Measurements from ENCODE around the gene KRT40. TPM values are rescaled to one million over a fixed set of nuclear protein-coding genes. Genes with fewer than 3 reads are reported as not detected.

The KRT40 gene
- total and polyA plus RNA-seq, 9 of the 15 experiments (the other 6 are each of a cell fraction or from before 2014, with no cell fraction given) = not detected

Small RNAs within 50 kb of the gene (small RNA-seq; reads per million reads assigned to genes)
- gene KRTAP3-4P = not detected

Other genes starting within 250 kb of the KRT40 start
Only the 7 nearest of the 35 such genes appear.
- gene KRT23, start 46.7 kb downstream of the KRT40 start, total RNA-seq (2014; rRNA removed) = not detected in 2 replicates
- not detected in 2 replicates for gene KRT23, start 46.7 kb downstream of the KRT40 start, total RNA-seq (2014; rRNA removed; fragmentation: Illumina TruSeq; extraction: Trizol)
- gene KRT23, start 46.7 kb downstream of the KRT40 start, total RNA-seq (2015; rRNA removed; fragmentation: Illumina TruSeq; extraction: Trizol) = not detected in 2 replicates
- gene KRT23, start 46.7 kb downstream of the KRT40 start, total RNA-seq (2021) = not detected in 2 replicates
- gene KRT23, start 46.7 kb downstream of the KRT40 start, polyA plus RNA-seq (2011; rRNA removed) = not detected in 2 replicates
- not detected in 2 replicates for gene KRT23, start 46.7 kb downstream of the KRT40 start, polyA plus RNA-seq (2014; fragmentation: Illumina TruSeq; extraction: Trizol)
- gene KRT23, start 46.7 kb downstream of the KRT40 start, polyA plus RNA-seq (2014; fragmentation: Nextera tagmentation; extraction: Ambion mirVana) = not detected
- gene KRT23, start 46.7 kb downstream of the KRT40 start, polyA plus RNA-seq (2014; rRNA removed) = not detected in 2 replicates
- not detected in 2 replicates for gene KRT39, start 17.4 kb downstream of the KRT40 start, total RNA-seq (2014; rRNA removed)
- gene KRT39, start 17.4 kb downstream of the KRT40 start, total RNA-seq (2014; rRNA removed; fragmentation: Illumina TruSeq; extraction: Trizol) = not detected in 2 replicates
- gene KRT39, start 17.4 kb downstream of the KRT40 start, total RNA-seq (2015; rRNA removed; fragmentation: Illumina TruSeq; extraction: Trizol) = not detected in 2 replicates
- gene KRT39, start 17.4 kb downstream of the KRT40 start, total RNA-seq (2021) = not detected in 2 replicates
- not detected in 2 replicates for gene KRT39, start 17.4 kb downstream of the KRT40 start, polyA plus RNA-seq (2011; rRNA removed)
- gene KRT39, start 17.4 kb downstream of the KRT40 start, polyA plus RNA-seq (2014; fragmentation: Illumina TruSeq; extraction: Trizol) = not detected in 2 replicates
- gene KRT39, start 17.4 kb downstream of the KRT40 start, polyA plus RNA-seq (2014; fragmentation: Nextera tagmentation; extraction: Ambion mirVana) = not detected
- gene KRT39, start 17.4 kb downstream of the KRT40 start, polyA plus RNA-seq (2014; rRNA removed) = not detected in 2 replicates
- not detected in 2 replicates for gene KRTAP3-3, start 9.8 kb upstream of the KRT40 start, total RNA-seq (2014; rRNA removed)
- gene KRTAP3-3, start 9.8 kb upstream of the KRT40 start, total RNA-seq (2014; rRNA removed; fragmentation: Illumina TruSeq; extraction: Trizol) = not detected in 2 replicates
- gene KRTAP3-3, start 9.8 kb upstream of the KRT40 start, total RNA-seq (2015; rRNA removed; fragmentation: Illumina TruSeq; extraction: Trizol) = not detected in 2 replicates
- gene KRTAP3-3, start 9.8 kb upstream of the KRT40 start, total RNA-seq (2021) = not detected in 2 replicates
- not detected in 2 replicates for gene KRTAP3-3, start 9.8 kb upstream of the KRT40 start, polyA plus RNA-seq (2011; rRNA removed)
- gene KRTAP3-3, start 9.8 kb upstream of the KRT40 start, polyA plus RNA-seq (2014; fragmentation: Illumina TruSeq; extraction: Trizol) = not detected in 2 replicates
- not detected for gene KRTAP3-3, start 9.8 kb upstream of the KRT40 start, polyA plus RNA-seq (2014; fragmentation: Nextera tagmentation; extraction: Ambion mirVana)
- not detected in 2 replicates for gene KRTAP3-3, start 9.8 kb upstream of the KRT40 start, polyA plus RNA-seq (2014; rRNA removed)
- not detected in 2 replicates for gene KRTAP3-2, start 15.6 kb upstream of the KRT40 start, total RNA-seq (2014; rRNA removed)
- gene KRTAP3-2, start 15.6 kb upstream of the KRT40 start, total RNA-seq (2014; rRNA removed; fragmentation: Illumina TruSeq; extraction: Trizol) = not detected in 2 replicates
- not detected in 2 replicates for gene KRTAP3-2, start 15.6 kb upstream of the KRT40 start, total RNA-seq (2015; rRNA removed; fragmentation: Illumina TruSeq; extraction: Trizol)
- not detected in 2 replicates for gene KRTAP3-2, start 15.6 kb upstream of the KRT40 start, total RNA-seq (2021)
- gene KRTAP3-2, start 15.6 kb upstream of the KRT40 start, polyA plus RNA-seq (2011; rRNA removed) = not detected in 2 replicates
- not detected in 2 replicates for gene KRTAP3-2, start 15.6 kb upstream of the KRT40 start, polyA plus RNA-seq (2014; fragmentation: Illumina TruSeq; extraction: Trizol)
- gene KRTAP3-2, start 15.6 kb upstream of the KRT40 start, polyA plus RNA-seq (2014; fragmentation: Nextera tagmentation; extraction: Ambion mirVana) = not detected
- gene KRTAP3-2, start 15.6 kb upstream of the KRT40 start, polyA plus RNA-seq (2014; rRNA removed) = not detected in 2 replicates
- not detected in 2 replicates for gene KRTAP3-1, start 24.8 kb upstream of the KRT40 start, total RNA-seq (2014; rRNA removed)
- gene KRTAP3-1, start 24.8 kb upstream of the KRT40 start, total RNA-seq (2014; rRNA removed; fragmentation: Illumina TruSeq; extraction: Trizol) = not detected in 2 replicates
- not detected in 2 replicates for gene KRTAP3-1, start 24.8 kb upstream of the KRT40 start, total RNA-seq (2015; rRNA removed; fragmentation: Illumina TruSeq; extraction: Trizol)
- not detected in 2 replicates for gene KRTAP3-1, start 24.8 kb upstream of the KRT40 start, total RNA-seq (2021)
- gene KRTAP3-1, start 24.8 kb upstream of the KRT40 start, polyA plus RNA-seq (2011; rRNA removed) = not detected in 2 replicates
- not detected in 2 replicates for gene KRTAP3-1, start 24.8 kb upstream of the KRT40 start, polyA plus RNA-seq (2014; fragmentation: Illumina TruSeq; extraction: Trizol)
- gene KRTAP3-1, start 24.8 kb upstream of the KRT40 start, polyA plus RNA-seq (2014; fragmentation: Nextera tagmentation; extraction: Ambion mirVana) = not detected
- not detected in 2 replicates for gene KRTAP3-1, start 24.8 kb upstream of the KRT40 start, polyA plus RNA-seq (2014; rRNA removed)
- gene KRTAP1-5, start 42.9 kb upstream of the KRT40 start, total RNA-seq (2014; rRNA removed) = not detected in 2 replicates
- not detected in 2 replicates for gene KRTAP1-5, start 42.9 kb upstream of the KRT40 start, total RNA-seq (2014; rRNA removed; fragmentation: Illumina TruSeq; extraction: Trizol)
- not detected in 2 replicates for gene KRTAP1-5, start 42.9 kb upstream of the KRT40 start, total RNA-seq (2015; rRNA removed; fragmentation: Illumina TruSeq; extraction: Trizol)
- not detected in 2 replicates for gene KRTAP1-5, start 42.9 kb upstream of the KRT40 start, total RNA-seq (2021)
- not detected in 2 replicates for gene KRTAP1-5, start 42.9 kb upstream of the KRT40 start, polyA plus RNA-seq (2011; rRNA removed)
- not detected in 2 replicates for gene KRTAP1-5, start 42.9 kb upstream of the KRT40 start, polyA plus RNA-seq (2014; fragmentation: Illumina TruSeq; extraction: Trizol)
- not detected for gene KRTAP1-5, start 42.9 kb upstream of the KRT40 start, polyA plus RNA-seq (2014; fragmentation: Nextera tagmentation; extraction: Ambion mirVana)
- gene KRTAP1-5, start 42.9 kb upstream of the KRT40 start, polyA plus RNA-seq (2014; rRNA removed) = not detected in 2 replicates
- gene KRTAP1-4, start 45.9 kb upstream of the KRT40 start, total RNA-seq (2014; rRNA removed) = not detected in 2 replicates
- gene KRTAP1-4, start 45.9 kb upstream of the KRT40 start, total RNA-seq (2014; rRNA removed; fragmentation: Illumina TruSeq; extraction: Trizol) = not detected in 2 replicates
- gene KRTAP1-4, start 45.9 kb upstream of the KRT40 start, total RNA-seq (2015; rRNA removed; fragmentation: Illumina TruSeq; extraction: Trizol) = not detected in 2 replicates
- not detected in 2 replicates for gene KRTAP1-4, start 45.9 kb upstream of the KRT40 start, total RNA-seq (2021)
- not detected in 2 replicates for gene KRTAP1-4, start 45.9 kb upstream of the KRT40 start, polyA plus RNA-seq (2011; rRNA removed)
- gene KRTAP1-4, start 45.9 kb upstream of the KRT40 start, polyA plus RNA-seq (2014; fragmentation: Illumina TruSeq; extraction: Trizol) = not detected in 2 replicates
- gene KRTAP1-4, start 45.9 kb upstream of the KRT40 start, polyA plus RNA-seq (2014; fragmentation: Nextera tagmentation; extraction: Ambion mirVana) = not detected
- not detected in 2 replicates for gene KRTAP1-4, start 45.9 kb upstream of the KRT40 start, polyA plus RNA-seq (2014; rRNA removed)

Data from K562 (cell line).